HEK293 (cell line): Measurements from ENCODE around the gene KCNMB1.

Experiments
- CTCF ChIA-PET: fragments of 350-600 bp; formaldehyde crosslinking; extraction: SDS; loops from one replicate; lab custom pipeline; 2021; ENCODE audit warnings: antibody characterized with exemption; lab: Yijun Ruan, JAX
- POLR2A ChIA-PET: fragments of 300-600 bp; formaldehyde crosslinking; extraction: SDS; loops from one replicate; lab custom pipeline; 2020; ENCODE audit warnings: antibody characterized with exemption, inconsistent platforms; lab: Yijun Ruan, JAX
- H3K27ac ChIP-seq: fragments of 200-500 bp; sonication (Bioruptor generic); 2 replicates; pipeline ENCODE4 v1.5.1; 2014; ENCODE audit warnings: low read depth, low read length, control low read depth, inconsistent platforms; ENCODE audit errors: extremely low read depth
- H3K36me3 ChIP-seq, 2 experiments: fragments of 200-500 bp in 1 of 2; sonication (Bioruptor generic) in 1 of 2; 1 replicate in 1 of 2; 2 replicates in 1 of 2; pipeline ENCODE4 v1.5.1; 2014 to 2017; ENCODE audit warnings: inconsistent platforms in 2 of 2, low read length in 2 of 2; ENCODE audit not compliant: control insufficient read depth in 2 of 2, insufficient read depth in 1 of 2
- H3K4me1 ChIP-seq: fragments of 200-500 bp; sonication (Bioruptor generic); 2 replicates; pipeline ENCODE4 v1.5.1; 2014; ENCODE audit warnings: mild to moderate bottlenecking, low read length, inconsistent platforms; ENCODE audit not compliant: control insufficient read depth, insufficient read depth
- H3K4me3 ChIP-seq: 2 replicates; pipeline ENCODE4 v1.5.1; 2011; ENCODE audit warnings: low read depth, mild to moderate bottlenecking, control low read depth, low read length, moderate library complexity
- H3K9me3 ChIP-seq: fragments of 200-500 bp; sonication (Bioruptor generic); 2 replicates; pipeline ENCODE4 v1.5.1; 2014; ENCODE audit warnings: low read depth, low read length, inconsistent platforms; ENCODE audit not compliant: control insufficient read depth, insufficient read depth
- AEBP2 ChIP-seq: fragments of 450-650 bp; formaldehyde crosslinking; IDR thresholded peaks from 2 replicates; pipeline ENCODE4 v1.5.1; 2016; ENCODE audit warnings: missing biosample characterization, missing genetic modification characterization, borderline replicate concordance
- GLIS1 ChIP-seq: fragments of 450-650 bp; formaldehyde crosslinking; IDR thresholded peaks from 2 replicates; pipeline ENCODE4 v1.5.1; 2016; ENCODE audit warnings: missing biosample characterization, missing genetic modification characterization
- KLF8 ChIP-seq: fragments of 450-650 bp; formaldehyde crosslinking; IDR thresholded peaks from 2 replicates; pipeline ENCODE4 v1.5.1; 2016; ENCODE audit warnings: missing biosample characterization, missing genetic modification characterization
- KLF9 ChIP-seq: fragments of 450-650 bp; formaldehyde crosslinking; IDR thresholded peaks from 2 replicates; pipeline ENCODE4 v1.5.1; 2016; ENCODE audit warnings: missing biosample characterization, missing genetic modification characterization, low read depth
- SP3 ChIP-seq: fragments of 450-650 bp; formaldehyde crosslinking; IDR thresholded peaks from 2 replicates; pipeline ENCODE4 v1.5.1; 2016; ENCODE audit warnings: missing biosample characterization, missing genetic modification characterization
- ZBTB10 ChIP-seq: fragments of 450-650 bp; formaldehyde crosslinking; IDR thresholded peaks from 2 replicates; pipeline ENCODE4 v1.5.1; 2016; ENCODE audit warnings: missing biosample characterization, missing genetic modification characterization
- ZFHX2 ChIP-seq: fragments of 450-650 bp; formaldehyde crosslinking; conservative IDR thresholded peaks from 2 replicates; pipeline ENCODE4 v1.5.1; 2016; ENCODE audit warnings: missing biosample characterization, missing genetic modification characterization
- ZFP37 ChIP-seq: fragments of 450-650 bp; formaldehyde crosslinking; IDR thresholded peaks from 2 replicates; pipeline ENCODE4 v1.5.1; 2016; ENCODE audit warnings: missing biosample characterization, missing genetic modification characterization
- ZNF112 ChIP-seq: fragments of 450-650 bp; formaldehyde crosslinking; IDR thresholded peaks from 2 replicates; pipeline ENCODE4 v1.5.0; 2017; ENCODE audit warnings: missing biosample characterization, missing genetic modification characterization
- ZNF148 ChIP-seq: fragments of 450-650 bp; formaldehyde crosslinking; IDR thresholded peaks from 2 replicates; pipeline ENCODE4 v1.5.0; 2017; ENCODE audit warnings: missing biosample characterization, missing genetic modification characterization, borderline replicate concordance
- ZNF174 ChIP-seq: fragments of 450-650 bp; formaldehyde crosslinking; IDR thresholded peaks from 2 replicates; pipeline ENCODE4 v1.5.0; 2017; ENCODE audit warnings: missing biosample characterization, mild to moderate bottlenecking, missing genetic modification characterization
- ZNF175 ChIP-seq: fragments of 450-650 bp; formaldehyde crosslinking; IDR thresholded peaks from 2 replicates; pipeline ENCODE4 v1.5.1; 2016; ENCODE audit warnings: missing biosample characterization, missing genetic modification characterization
- ZNF211 ChIP-seq: fragments of 450-650 bp; formaldehyde crosslinking; IDR thresholded peaks from 2 replicates; pipeline ENCODE4 v1.5.1; 2016; ENCODE audit warnings: low read depth, missing biosample characterization, missing genetic modification characterization
- ZNF23 ChIP-seq: fragments of 450-650 bp; formaldehyde crosslinking; IDR thresholded peaks from 2 replicates; pipeline ENCODE4 v1.5.1; 2016; ENCODE audit warnings: missing biosample characterization, missing genetic modification characterization, borderline replicate concordance
- ZNF302 ChIP-seq: fragments of 450-650 bp; formaldehyde crosslinking; IDR thresholded peaks from 2 replicates; pipeline ENCODE4 v1.5.1; 2016; ENCODE audit warnings: missing biosample characterization, missing genetic modification characterization, low read depth
- ZNF350 ChIP-seq: fragments of 450-650 bp; formaldehyde crosslinking; IDR thresholded peaks from 2 replicates; pipeline ENCODE4 v1.5.0; 2017; ENCODE audit warnings: missing biosample characterization, mild to moderate bottlenecking, missing genetic modification characterization
- ZNF514 ChIP-seq: fragments of 450-650 bp; formaldehyde crosslinking; IDR thresholded peaks from 2 replicates; pipeline ENCODE4 v1.5.1; 2016; ENCODE audit warnings: missing biosample characterization, missing genetic modification characterization
- ZNF623 ChIP-seq: fragments of 450-650 bp; formaldehyde crosslinking; IDR thresholded peaks from 2 replicates; pipeline ENCODE4 v1.5.1; 2016; ENCODE audit warnings: missing biosample characterization, missing genetic modification characterization
- ZNF624 ChIP-seq: fragments of 450-650 bp; formaldehyde crosslinking; IDR thresholded peaks from 2 replicates; pipeline ENCODE4 v1.5.1; 2017; ENCODE audit warnings: missing biosample characterization, missing genetic modification characterization
- ZNF654 ChIP-seq: fragments of 450-650 bp; formaldehyde crosslinking; IDR thresholded peaks from 2 replicates; pipeline ENCODE4 v1.5.1; 2016; ENCODE audit warnings: low read depth, missing biosample characterization, missing genetic modification characterization
- TF ChIP-seq, protein P1 (sequence below): fragments of 450-650 bp; formaldehyde crosslinking; IDR thresholded peaks from 2 replicates; pipeline ENCODE4 v1.5.1; 2016; ENCODE audit warnings: missing biosample characterization, missing genetic modification characterization

The KCNMB1 gene

GRCh38 chr5:170437621-170438375, 48.6 kb upstream of the KCNMB1 start:
- Histone ChIP-seq H3K4me1 (no peaks in the 10 kb centered on the region), H3K9me3 (no peaks in the 10 kb centered on the region), H3K27ac (no peak overlapping the region), H3K36me3 (no peaks in the 10 kb centered on the region), H3K4me3 (no peak overlapping the region)
- ChIA-PET POLR2A (no interaction called here), CTCF (interaction anchor here (0.6 to 2.1 kb wide), 7 partner anchors 14 to 822 kb away, joined by 3 to 8 read pairs (median 3); no protein-coding TSS in a partner anchor)
- TF ChIP-seq ZNF623 (tag by site-specific recombination) (peak; percentile 70), ZNF174 (tag by site-specific recombination) (no peak)

DNA sequence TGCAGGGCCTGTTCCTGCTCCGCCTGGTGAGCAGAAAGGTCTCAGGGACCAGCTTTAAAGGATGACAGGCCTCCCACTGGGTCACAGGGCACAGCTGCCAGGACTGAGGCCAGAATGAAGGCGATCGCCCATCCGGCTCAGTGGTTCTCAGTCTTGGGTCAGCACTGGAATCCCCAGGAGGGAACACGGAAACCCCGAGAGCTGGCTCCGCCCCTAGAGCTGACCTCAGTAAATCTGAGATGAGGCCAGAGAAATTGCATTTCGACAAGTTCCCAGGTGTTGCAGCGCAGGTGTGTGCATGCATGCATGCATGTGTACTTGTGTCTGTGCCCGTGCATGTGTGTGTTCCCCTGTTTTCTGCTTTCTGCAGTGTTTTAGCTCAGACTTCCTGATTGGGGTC, 47.2 kb upstream of the KCNMB1 start:
- POLR2A ChIA-PET: no interaction called here
- Histone ChIP-seq H3K27ac (no peak overlapping the region), H3K4me3 (no peak overlapping the region), H3K4me1 (no peaks in the 10 kb centered on the region), H3K36me3 (no peaks in the 10 kb centered on the region), H3K9me3 (no peaks in the 10 kb centered on the region)
- CTCF ChIA-PET: interaction anchor here (0.6 to 1.1 kb wide), 6 partner anchors 24 to 271 kb away, joined by 3 to 6 read pairs (median 4); no protein-coding TSS in a partner anchor
- TF ChIP-seq ZNF112 (tag by site-specific recombination) (no peak), ZNF514 (tag by site-specific recombination) (no peak), AEBP2 (tag by site-specific recombination) (no peak), KLF9 (tag by site-specific recombination) (no peak), ZNF175 (no peak), ZNF23 (tag by site-specific recombination) (no peak), ZNF211 (no peak), ZNF302 (tag by site-specific recombination) (no peak), SP3 (tag by site-specific recombination) (no peak), KLF8 (tag by site-specific recombination) (no peak), ZFP37 (tag by site-specific recombination) (no peak), ZNF654 (no peak), ZFHX2 (tag by site-specific recombination) (no peak), ZNF624 (tag by site-specific recombination) (no peak), ZBTB10 (no peak), ZNF350 (tag by site-specific recombination) (no peak), ZNF148 (tag by site-specific recombination) (no peak), GLIS1 (tag by site-specific recombination) (no peak)
- TF ChIP-seq, protein P1, sequence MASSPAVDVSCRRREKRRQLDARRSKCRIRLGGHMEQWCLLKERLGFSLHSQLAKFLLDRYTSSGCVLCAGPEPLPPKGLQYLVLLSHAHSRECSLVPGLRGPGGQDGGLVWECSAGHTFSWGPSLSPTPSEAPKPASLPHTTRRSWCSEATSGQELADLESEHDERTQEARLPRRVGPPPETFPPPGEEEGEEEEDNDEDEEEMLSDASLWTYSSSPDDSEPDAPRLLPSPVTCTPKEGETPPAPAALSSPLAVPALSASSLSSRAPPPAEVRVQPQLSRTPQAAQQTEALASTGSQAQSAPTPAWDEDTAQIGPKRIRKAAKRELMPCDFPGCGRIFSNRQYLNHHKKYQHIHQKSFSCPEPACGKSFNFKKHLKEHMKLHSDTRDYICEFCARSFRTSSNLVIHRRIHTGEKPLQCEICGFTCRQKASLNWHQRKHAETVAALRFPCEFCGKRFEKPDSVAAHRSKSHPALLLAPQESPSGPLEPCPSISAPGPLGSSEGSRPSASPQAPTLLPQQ (tag by site-specific recombination): no peak
